KG1 (cell line): Measurements from ENCODE around the gene IGFLR1.

Source experiments
- DNase-seq: peaks from one replicate; lab custom pipeline; 2025; lab: John Stamatoyannopoulos, UW

The IGFLR1 gene

GRCh38 chr19:35723671-35724070 lies 18.6 kb downstream of the IGFLR1 start:
- no peak for DNase-seq

DNA sequence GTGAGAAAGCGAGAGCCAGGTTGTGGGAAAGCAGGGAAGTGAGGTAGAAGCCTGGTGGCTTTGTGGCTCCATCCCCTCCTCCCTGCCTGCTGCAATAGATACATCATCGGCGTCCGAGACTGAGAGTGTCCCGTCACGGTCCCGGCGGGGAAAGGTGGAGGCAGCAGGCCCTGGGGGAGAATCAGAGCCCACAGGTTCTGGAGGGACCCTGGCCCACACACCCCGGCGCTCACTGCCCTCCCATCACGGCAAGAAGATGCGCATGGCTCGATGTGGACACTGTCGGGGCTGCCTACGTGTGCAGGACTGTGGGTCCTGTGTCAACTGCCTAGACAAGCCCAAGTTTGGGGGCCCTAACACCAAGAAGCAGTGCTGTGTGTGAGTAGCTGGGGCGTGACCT lies 19.4 kb downstream of the IGFLR1 start:
- DNase-seq = no peak

DNA sequence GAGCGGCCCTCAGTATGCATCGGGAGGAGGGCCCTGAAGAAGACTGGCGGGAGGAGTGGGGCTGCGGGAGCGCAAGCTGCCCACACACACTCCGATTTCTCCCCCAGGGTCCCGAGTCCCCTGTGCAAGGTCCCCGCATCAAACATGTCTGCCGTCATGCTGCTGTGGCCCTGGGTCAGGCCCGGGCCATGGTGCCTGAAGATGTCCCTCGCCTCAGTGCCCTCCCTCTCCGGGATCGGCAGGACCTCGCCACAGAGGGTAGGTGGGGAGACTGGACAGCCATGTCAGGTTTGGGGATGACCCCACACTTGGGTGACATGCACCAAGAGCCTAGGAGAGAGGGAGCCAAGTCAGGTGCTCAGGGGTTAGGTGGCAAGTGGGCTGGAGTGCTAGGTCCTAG lies 19.8 kb downstream of the IGFLR1 start:
- no peak for DNase-seq

GRCh38 chr19:35721374-35721773 lies 20.9 kb downstream of the IGFLR1 start:
- DNase-seq = no peak

- DNase-seq = no peak
Measured at GRCh38 chr19:35720648-35721047, 21.6 kb downstream of the IGFLR1 start.

DNA sequence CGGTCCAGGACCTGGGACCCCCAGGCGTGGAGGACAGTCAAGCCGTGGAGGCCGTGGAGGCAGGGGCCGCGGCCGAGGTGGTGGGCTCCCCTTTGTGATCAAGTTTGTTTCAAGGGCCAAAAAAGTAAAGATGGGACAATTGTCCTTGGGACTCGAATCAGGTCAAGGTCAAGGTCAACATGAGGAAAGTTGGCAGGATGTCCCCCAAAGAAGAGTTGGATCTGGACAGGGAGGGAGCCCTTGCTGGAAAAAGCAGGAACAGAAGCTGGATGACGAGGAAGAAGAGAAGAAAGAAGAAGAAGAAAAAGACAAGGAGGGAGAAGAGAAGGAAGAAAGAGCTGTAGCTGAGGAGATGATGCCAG lies 22.1 kb downstream of the IGFLR1 start:
- no peak for DNase-seq

GRCh38 chr19:35719402-35720162 lies 22.7 kb downstream of the IGFLR1 start:
- no peak for DNase-seq

GRCh38 chr19:35718345-35719041 lies 23.8 kb downstream of the IGFLR1 start:
- DNase-seq = no peak

GRCh38 chr19:35717665-35718344 lies 24.4 kb downstream of the IGFLR1 start, which contains the start of gene KMT2B:
KMT2B (plus strand) TSS chr19:35718003; CDS start chr19:35718019, 16 bp downstream.
- DNase-seq = peak; percentile 82

- DNase-seq = peak; percentile 12
Measured at GRCh38 chr19:35716801-35717664, 25.2 kb downstream of the IGFLR1 start.

DNA sequence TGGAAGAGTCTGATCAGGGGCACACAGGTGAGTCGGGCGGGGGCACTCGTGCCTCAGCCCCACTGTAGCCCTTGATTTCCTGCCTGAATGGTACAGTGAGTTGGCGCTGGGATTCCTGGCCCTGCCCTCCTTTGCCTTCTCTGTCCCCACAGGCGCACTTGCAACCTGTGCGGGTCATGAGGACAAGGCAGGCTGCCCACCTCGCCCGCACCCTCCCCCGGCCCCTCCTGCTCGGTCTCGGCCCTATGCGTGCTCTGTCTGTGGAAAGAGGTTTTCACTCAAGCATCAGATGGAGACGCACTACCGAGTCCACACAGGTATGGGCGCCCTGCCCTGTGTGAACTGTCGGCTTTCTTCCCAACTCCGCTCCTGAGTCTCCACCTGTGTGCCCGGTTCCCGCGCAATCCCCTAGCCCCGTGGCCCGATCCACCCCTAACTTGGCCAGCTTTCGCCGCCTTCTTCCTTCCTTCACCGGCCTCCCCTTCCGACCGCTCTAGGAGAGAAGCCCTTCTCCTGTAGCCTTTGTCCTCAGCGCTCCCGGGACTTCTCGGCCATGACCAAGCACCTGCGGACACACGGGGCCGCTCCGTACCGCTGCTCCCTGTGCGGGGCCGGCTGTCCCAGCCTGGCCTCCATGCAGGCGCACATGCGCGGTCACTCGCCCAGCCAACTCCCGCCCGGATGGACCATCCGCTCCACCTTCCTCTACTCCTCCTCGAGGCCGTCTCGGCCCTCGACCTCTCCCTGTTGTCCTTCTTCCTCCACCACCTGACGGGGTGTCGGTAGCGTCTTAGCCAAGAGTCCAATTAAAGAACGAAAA lies 26.1 kb downstream of the IGFLR1 start:
- DNase-seq = no peak

GRCh38 chr19:35715355-35715809 lies 26.9 kb downstream of the IGFLR1 start:
- no peak for DNase-seq

GRCh38 chr19:35714601-35715354 lies 27.5 kb downstream of the IGFLR1 start:
- DNase-seq = no peak

DNA sequence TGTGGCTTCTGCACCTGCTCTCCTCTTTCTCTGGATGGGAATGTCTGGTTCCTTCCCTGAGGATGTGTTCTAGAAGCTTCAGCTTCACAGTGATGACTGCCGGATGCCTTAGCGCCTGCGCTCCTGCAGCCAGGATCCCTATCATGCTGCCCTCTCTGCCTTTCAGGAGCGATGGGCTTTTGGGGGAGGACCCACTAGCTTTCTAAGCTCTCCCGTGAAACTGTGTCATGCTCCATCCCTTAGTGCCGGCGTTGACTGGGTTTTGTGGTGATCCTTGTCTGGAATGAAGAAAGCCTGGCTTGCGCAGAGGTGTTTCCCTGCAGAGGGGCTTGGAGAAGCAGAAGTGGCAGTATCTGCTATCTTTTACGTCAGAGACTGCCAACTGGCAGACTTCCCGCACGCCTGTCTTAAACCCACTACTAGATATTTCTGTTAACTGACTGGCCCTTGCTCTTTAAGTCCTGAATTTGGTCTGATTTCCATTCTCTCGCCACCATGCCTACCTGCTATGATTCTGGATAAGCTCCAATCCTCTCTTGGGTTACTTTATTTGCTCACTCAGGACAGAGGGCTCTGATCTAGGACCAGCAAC lies 28.3 kb downstream of the IGFLR1 start:
- DNase-seq = no peak

- no peak for DNase-seq
Measured at GRCh38 chr19:35713506-35713850, 28.8 kb downstream of the IGFLR1 start.

DNA sequence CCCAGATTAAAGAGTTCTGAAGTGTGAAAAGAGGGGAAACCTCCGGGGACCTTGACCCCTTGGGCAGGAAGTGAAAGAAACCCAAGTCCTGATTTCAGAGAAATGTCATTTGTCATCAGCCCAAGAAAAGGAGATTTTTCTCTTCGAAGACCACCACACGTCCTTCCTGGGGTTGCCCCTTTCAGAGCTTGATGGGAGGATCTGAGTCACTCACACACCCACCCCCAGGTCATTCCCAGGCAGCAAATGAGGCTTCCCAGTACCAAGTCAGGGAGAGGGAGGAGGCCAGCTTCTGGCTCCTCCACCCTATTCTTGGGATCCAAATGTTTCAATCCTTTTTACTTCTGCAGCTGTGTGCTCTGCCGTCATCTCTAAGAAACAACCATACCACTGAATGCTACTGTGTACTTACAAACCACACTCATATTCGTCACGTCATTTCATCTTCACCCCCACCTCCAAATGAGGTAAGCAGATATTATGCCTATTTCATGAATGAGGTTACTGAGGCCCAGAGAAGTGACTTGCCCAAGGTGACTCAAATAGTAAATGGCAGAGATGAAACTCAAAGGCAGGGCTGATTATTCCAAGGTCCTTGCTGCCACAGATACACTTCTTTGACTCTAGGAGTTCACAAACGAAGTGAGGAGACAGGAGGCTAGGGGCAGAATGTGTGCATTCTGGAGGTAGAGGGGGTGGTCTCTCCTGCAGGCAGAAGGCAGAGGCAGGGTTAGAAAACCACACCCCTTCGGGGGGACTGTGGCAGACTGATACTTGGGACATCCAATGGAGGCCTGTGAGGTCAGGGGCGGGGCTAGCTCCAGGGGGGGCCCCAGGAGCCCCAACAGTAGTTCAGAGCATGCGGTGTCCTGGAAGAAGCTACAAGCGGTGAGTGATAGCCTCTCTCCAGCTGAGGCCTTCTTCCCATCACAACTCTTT lies 29.4 kb downstream of the IGFLR1 start:
- DNase-seq = no peak

DNA sequence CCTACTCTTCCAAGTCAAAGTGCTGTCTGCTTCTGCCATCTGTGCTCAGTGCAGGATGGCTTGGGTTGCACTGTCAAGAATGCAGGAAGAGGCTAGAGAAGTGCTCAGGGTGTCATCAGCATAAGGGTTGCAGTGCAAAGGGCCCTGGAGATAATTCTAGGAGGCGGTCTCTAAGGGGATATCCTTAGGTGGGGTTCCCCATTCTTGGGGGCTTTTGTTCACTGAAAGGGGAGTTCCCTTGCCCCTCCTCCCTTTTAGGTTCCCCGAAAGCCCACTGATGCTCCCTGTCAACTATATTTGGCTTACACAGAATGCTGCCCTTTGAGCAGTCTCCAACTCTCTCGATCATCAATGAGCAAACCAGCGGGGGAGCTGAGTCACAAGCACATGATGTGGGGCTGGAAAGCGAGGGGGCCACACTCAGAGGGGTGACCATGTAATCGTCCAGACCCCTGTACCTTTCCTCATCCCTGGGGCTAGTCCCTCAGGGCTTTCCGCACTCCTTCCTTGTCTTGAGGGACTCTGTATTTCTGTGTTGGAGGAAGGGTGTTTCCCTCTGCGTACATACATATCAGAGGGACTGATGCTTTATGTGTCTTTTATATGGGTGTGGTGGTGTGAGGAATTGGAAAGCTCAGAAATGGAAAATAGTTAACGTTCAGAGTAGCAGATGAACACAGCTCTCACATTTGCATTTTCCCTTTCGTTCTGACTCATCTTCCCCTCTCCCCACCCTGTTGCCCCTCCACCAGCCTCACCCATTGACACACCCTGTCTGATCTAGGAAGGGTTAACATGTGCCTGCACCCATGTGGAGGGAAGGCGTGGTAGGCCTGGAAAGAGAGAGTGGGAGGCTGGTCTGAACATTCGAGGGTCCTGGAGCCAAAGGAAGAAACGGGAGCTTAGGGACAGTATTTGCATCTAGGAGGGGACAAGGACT lies 31.2 kb downstream of the IGFLR1 start:
- DNase-seq = no peak

GRCh38 chr19:35708391-35708790 lies 33.9 kb downstream of the IGFLR1 start:
- no peak for DNase-seq
